ENCODE data around the gene UTP18. TPM values are rescaled to one million over a fixed set of nuclear protein-coding genes. Genes with fewer than 3 reads are reported as not detected.
"Not testable (repeated sequence)": the region's sequence is repeated elsewhere in the genome, so short reads cannot be mapped to it uniquely, and the experiment has no call there.

Gene UTP18
- total RNA-seq, 2 donors from 2014 or later: 18.9 to 22.1 TPM

DNA sequence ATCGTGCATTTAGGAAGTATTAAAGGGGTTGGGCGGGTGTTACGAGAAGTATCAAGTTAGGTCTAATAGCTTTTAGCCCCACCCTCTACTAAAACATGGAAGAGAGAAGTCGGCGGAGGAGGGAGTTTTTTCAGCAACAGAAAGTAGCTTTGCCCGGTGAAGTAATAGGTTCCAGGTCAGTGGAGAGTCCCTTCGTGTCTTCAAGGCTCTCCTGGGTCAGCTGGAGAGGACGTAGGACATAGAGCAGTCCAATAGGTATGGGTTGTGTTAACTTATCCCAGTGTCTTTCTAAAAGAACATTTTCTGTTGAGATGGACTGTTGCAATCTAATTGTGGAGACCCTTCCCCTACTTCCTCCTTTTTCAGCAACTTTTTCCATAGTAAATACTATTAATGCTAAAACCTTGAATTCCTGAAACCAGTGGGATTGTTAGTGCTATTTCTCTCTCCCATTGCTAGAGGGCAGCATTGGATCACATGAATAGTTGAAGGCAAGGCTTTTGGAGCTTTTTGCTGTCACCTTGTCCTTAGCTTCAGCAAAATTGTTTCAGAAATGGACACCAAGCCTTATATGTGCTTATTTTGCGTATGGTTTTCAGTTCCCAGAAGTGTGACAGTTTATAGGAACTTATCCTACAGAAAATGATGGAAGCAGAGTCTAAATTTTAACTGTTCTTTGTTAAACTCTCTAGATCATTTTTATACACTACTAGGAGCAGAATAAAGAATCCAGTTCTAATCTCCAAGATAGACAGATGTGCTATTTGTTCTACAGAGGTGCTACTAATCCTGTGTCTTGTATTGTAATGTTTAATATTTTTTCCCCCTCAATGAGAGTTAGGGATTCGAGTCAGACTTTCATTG lies 38.4 kb downstream of the UTP18 start:
- ATAC-seq: peak; percentile 42
- Histone ChIP-seq H3K36me3 (replicated peaks in 1 of 2; ENCODE audit: insufficient read depth in 1 of 2, low read depth in 2 of 2) (no peaks in the 10 kb centered on the region), H3K27me3 (no peaks in the 10 kb centered on the region), H3K27ac (peak overlapping the region in 1 of 4 donors; percentile 52), H3K4me1 (peaks cover 15% of the 10 kb centered on the region), H3K4me3 (no peak overlapping the region), H3K9me3 (no peaks in the 10 kb centered on the region)
- peak in 3 of 4 donors; percentile 11 to 22 (median 14) for DNase-seq
- no peak for TF ChIP-seq POLR2A (IDR thresholded peaks at IDR 0.05)
- TF ChIP-seq, protein P1, sequence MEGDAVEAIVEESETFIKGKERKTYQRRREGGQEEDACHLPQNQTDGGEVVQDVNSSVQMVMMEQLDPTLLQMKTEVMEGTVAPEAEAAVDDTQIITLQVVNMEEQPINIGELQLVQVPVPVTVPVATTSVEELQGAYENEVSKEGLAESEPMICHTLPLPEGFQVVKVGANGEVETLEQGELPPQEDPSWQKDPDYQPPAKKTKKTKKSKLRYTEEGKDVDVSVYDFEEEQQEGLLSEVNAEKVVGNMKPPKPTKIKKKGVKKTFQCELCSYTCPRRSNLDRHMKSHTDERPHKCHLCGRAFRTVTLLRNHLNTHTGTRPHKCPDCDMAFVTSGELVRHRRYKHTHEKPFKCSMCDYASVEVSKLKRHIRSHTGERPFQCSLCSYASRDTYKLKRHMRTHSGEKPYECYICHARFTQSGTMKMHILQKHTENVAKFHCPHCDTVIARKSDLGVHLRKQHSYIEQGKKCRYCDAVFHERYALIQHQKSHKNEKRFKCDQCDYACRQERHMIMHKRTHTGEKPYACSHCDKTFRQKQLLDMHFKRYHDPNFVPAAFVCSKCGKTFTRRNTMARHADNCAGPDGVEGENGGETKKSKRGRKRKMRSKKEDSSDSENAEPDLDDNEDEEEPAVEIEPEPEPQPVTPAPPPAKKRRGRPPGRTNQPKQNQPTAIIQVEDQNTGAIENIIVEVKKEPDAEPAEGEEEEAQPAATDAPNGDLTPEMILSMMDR (IDR thresholded peaks at IDR 0.05): peak; percentile 43 to 74 (median 70)
- intact Hi-C loops (cut with DNase I): loop anchor here (10.0 kb wide), 1 partner anchor 236 kb away; no protein-coding TSS in a partner anchor
- WGBS, 2 donors: 38 to 39% methylated on average over 10 of the region's 10 CpGs

DNA sequence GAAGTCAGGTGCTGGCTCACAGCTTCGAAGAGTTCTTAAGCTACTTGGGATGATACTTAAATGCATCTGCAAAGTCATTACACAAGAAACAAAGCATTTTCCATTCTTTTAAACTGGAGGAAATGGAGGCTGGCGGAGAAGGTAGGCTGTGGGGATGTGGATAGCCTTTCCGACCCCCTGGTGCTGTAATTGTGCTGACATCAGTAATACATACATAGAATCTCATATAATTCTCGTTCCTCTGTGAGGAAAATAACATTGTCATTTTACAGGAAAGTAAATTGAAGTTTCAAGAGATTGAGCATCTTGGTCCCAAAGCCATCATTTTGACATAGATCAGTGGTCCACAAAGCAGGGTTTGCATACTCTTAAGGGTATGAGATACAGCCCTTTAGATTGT lies 39.5 kb downstream of the UTP18 start:
- TF ChIP-seq, protein P1 (IDR thresholded peaks at IDR 0.05): no peak
- TF ChIP-seq POLR2A (IDR thresholded peaks at IDR 0.05): no peak
- Histone ChIP-seq H3K9me3 (no peaks in the 10 kb centered on the region), H3K27ac (no peak overlapping the region), H3K4me1 (peaks cover 15% of the 10 kb centered on the region), H3K36me3 (replicated peaks in 1 of 2; ENCODE audit: insufficient read depth in 1 of 2, low read depth in 2 of 2) (no peaks in the 10 kb centered on the region), H3K27me3 (peaks cover 0 to 4% of the 10 kb centered on the region in 2 donors), H3K4me3 (no peak overlapping the region)
- intact Hi-C loops (cut with DNase I): loop anchor here (10.0 kb wide), 1 partner anchor 235 kb away; no protein-coding TSS in a partner anchor
- no peak for DNase-seq
- no peak for ATAC-seq
- 83 to 84% methylated on average over 4 of the region's 4 CpGs for WGBS, 2 donors

DNA sequence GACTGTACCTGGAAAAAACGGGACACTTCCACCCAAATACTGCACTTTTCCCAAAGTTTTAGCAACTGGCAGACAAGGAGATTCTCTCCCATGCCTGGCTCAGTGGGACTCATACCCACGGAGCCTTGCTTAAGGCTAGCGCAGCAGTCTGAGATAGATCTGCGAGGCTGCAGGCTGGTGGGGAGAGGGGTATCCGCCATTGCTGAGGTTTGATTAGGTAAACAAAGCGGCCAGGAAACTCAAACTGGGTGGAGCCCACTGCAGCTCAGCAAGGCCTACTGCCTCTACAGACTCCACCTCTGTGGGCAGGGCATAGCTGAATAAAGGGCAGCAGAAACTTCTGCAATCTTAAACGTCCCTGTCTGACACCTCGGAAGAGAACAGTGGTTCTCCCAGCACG lies 44.8 kb downstream of the UTP18 start:
- no peak overlapping the region for H3K4me3 ChIP-seq
- H3K36me3 ChIP-seq (replicated peaks in 1 of 2; ENCODE audit: insufficient read depth in 1 of 2, low read depth in 2 of 2): no peaks in the 10 kb centered on the region
- 88 to 89% methylated on average over 9 of the region's 9 CpGs for WGBS, 2 donors
- DNase-seq: no peak
- ATAC-seq: no peak
- intact Hi-C loops (cut with DNase I): no loop called here
- no peaks in the 10 kb centered on the region for H3K9me3 ChIP-seq
- no peaks in the 10 kb centered on the region for H3K4me1 ChIP-seq
- TF ChIP-seq, protein P1 (IDR thresholded peaks at IDR 0.05): no peak
- TF ChIP-seq POLR2A (IDR thresholded peaks at IDR 0.05): no peak
- no peak overlapping the region for H3K27ac ChIP-seq
- H3K27me3 ChIP-seq: peaks cover 0 to 5% of the 10 kb centered on the region in 2 donors

DNA sequence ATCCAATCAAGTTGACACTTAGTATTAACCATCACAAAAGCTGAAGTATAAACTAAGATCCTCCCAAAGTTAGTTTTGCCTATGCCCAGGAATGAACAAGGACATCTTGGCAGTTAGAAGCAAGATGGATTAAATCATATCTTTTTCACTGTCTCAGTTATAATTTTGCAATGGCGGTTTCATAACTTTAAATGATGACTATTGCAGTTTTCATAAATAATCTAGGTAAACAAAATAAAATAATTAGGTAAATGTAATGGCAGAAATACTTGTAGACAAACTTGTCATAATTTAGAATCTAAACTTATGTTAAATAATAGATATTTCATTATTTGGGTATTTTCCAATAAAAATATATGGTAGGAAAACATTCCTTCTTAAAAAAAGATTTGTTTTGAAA lies 51.7 kb downstream of the UTP18 start:
- H3K4me3 ChIP-seq; DNase-seq; H3K4me1 ChIP-seq; intact Hi-C loops (cut with DNase I); ATAC-seq; H3K27me3 ChIP-seq; H3K9me3 ChIP-seq; H3K27ac ChIP-seq; H3K36me3 ChIP-seq (replicated peaks in 1 of 2; ENCODE audit: insufficient read depth in 1 of 2, low read depth in 2 of 2): not testable (repeated sequence)
- WGBS, 2 donors: 93 to 94% methylated on average over 1 of the region's 1 CpG

DNA sequence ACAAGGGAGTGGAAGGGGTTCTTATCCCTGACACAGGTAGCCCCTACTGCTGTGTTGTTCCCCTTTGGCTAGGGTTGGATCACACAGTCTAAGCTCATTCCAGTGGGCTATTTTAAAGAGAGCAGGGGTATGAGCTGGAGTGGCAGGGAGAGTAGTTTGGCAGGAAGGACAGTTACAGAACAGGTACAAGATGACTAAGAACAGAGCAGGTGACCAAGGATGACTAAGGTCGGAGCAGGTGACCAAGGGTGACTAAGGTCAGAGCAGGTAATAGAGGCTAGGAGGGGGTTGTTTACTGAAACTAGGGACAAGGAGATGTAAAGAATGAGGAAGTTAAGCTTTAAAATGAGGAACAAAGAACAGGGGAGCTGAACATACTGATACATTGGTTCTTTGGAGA lies 58.8 kb downstream of the UTP18 start:
- Histone ChIP-seq H3K4me3 (no peak overlapping the region), H3K27me3 (no peaks in the 10 kb centered on the region), H3K36me3 (replicated peaks in 1 of 2; ENCODE audit: insufficient read depth in 1 of 2, low read depth in 2 of 2) (no peaks in the 10 kb centered on the region), H3K27ac (no peak overlapping the region), H3K4me1 (peaks cover 7% of the 10 kb centered on the region), H3K9me3 (no peaks in the 10 kb centered on the region)
- TF ChIP-seq POLR2A (IDR thresholded peaks at IDR 0.05): no peak
- TF ChIP-seq, protein P1 (IDR thresholded peaks at IDR 0.05): no peak
- 83 to 88% methylated on average over 1 of the region's 1 CpG for WGBS, 2 donors
- ATAC-seq (no peak), DNase-seq (no peak)
- intact Hi-C loops (cut with DNase I): no loop called here
